Peyer's patch (tissue), 4 donors: ENCODE results near the gene TMEM169.

Experiments used
- POLR2A ChIP-seq, 2 donors: fragments of 450-650 bp; IDR thresholded peaks; one replicate each; pipeline ENCODE4 v1.5.1; 2017; ENCODE audit warnings: antibody characterized with exemption in 2 of 2, mild to moderate bottlenecking in 2 of 2, moderate library complexity in 2 of 2
- TF ChIP-seq, protein P1 (sequence below), 6 experiments: fragments of 450-650 bp in 4 of 6; fragments of 200-600 bp in 2 of 6; sonication (generic) in 1 of 6; IDR thresholded peaks; one replicate each; pipeline ENCODE4 v1.5.1; 2017 to 2019; ENCODE audit warnings: antibody characterized with exemption in 6 of 6, mild to moderate bottlenecking in 3 of 6, moderate library complexity in 1 of 6

DNA sequence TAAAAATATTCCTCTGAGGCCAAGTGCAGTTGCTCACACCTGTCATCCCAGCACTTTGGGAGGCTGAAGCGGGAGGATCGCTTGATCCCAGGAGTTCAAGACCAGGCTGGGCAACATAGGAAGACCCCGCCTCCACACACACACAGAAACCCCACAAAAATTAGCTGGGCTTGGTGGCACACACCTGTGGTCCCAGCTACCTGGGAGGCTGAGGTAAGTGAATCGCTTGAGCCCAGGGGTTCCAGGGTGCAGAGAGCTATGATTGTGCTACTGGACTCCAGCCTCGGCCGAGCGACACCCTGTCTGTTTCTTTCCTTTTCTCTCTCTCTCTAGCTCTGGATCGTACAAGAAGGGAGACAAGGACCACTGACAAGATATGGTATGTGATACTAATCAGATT is 25.6 kb downstream of the TMEM169 start:
- TF ChIP-seq, protein P1, sequence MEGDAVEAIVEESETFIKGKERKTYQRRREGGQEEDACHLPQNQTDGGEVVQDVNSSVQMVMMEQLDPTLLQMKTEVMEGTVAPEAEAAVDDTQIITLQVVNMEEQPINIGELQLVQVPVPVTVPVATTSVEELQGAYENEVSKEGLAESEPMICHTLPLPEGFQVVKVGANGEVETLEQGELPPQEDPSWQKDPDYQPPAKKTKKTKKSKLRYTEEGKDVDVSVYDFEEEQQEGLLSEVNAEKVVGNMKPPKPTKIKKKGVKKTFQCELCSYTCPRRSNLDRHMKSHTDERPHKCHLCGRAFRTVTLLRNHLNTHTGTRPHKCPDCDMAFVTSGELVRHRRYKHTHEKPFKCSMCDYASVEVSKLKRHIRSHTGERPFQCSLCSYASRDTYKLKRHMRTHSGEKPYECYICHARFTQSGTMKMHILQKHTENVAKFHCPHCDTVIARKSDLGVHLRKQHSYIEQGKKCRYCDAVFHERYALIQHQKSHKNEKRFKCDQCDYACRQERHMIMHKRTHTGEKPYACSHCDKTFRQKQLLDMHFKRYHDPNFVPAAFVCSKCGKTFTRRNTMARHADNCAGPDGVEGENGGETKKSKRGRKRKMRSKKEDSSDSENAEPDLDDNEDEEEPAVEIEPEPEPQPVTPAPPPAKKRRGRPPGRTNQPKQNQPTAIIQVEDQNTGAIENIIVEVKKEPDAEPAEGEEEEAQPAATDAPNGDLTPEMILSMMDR (IDR thresholded peaks at IDR 0.05) = no peak
- no peak for TF ChIP-seq POLR2A (IDR thresholded peaks at IDR 0.05)
